Natural killer cell (primary cell): ENCODE results near the gene IFT122. TPM values are rescaled to one million over a fixed set of nuclear protein-coding genes. Genes with fewer than 3 reads are reported as not detected.
A peak's percentile ranks its signal among the peaks of the same experiment; 100 is the strongest.

Experiments used
- ATAC-seq, 3 donors: fragments of 150-1000 bp in 2 of 3; fragments of 200-7000 bp in 1 of 3; cut with Tn5 transposase; 1 replicate in 1 of 3; 2 replicates in 2 of 3; pipeline ENCODE4 v1.10.0; 2021; ENCODE audit warnings: mild to moderate bottlenecking in 2 of 3, moderate library complexity in 2 of 3
- DNase-seq, 2 donors: peaks; one replicate each; pipeline versions ENCODE4 v3.0.0 to v3.0.0-alpha.2; 2013 to 2021; ENCODE audit warnings: mixed read lengths in 1 of 2
- H3K27ac ChIP-seq: one replicate; pipeline ENCODE4 v1.5.1; 2013; ENCODE audit warnings: mild to moderate bottlenecking, low read length
- H3K27me3 ChIP-seq: one replicate; pipeline ENCODE4 v1.6.1; 2013; ENCODE audit warnings: low read length; ENCODE audit not compliant: control insufficient read depth, insufficient read depth
- H3K36me3 ChIP-seq: one replicate; pipeline ENCODE4 v1.6.1; 2013; ENCODE audit warnings: low read length; ENCODE audit not compliant: control insufficient read depth, insufficient read depth
- H3K4me1 ChIP-seq: one replicate; pipeline ENCODE4 v1.6.1; 2013; ENCODE audit warnings: low read length; ENCODE audit not compliant: control insufficient read depth, insufficient read depth
- H3K4me3 ChIP-seq: one replicate; pipeline ENCODE4 v1.5.1; 2013; ENCODE audit warnings: low read length
- H3K9me3 ChIP-seq: one replicate; pipeline ENCODE4 v1.6.1; 2013; ENCODE audit warnings: low read length; ENCODE audit not compliant: control insufficient read depth, insufficient read depth
- H3K27ac Mint-ChIP-seq, 2 donors: one replicate each; pipeline ENCODE4 v1.8.0; 2022; ENCODE audit warnings: mild to moderate bottlenecking in 2 of 2, mixed read lengths in 2 of 2, moderate library complexity in 1 of 2
- H3K27me3 Mint-ChIP-seq, 2 donors: one replicate each; pipeline ENCODE4 v1.8.0; 2022; ENCODE audit warnings: low read depth in 2 of 2, mixed read lengths in 2 of 2
- H3K36me3 Mint-ChIP-seq: one replicate; pipeline ENCODE4 v1.8.0; 2022; ENCODE audit warnings: mixed read lengths
- H3K4me1 Mint-ChIP-seq, 2 donors: one replicate each; pipeline ENCODE4 v1.8.0; 2022; ENCODE audit warnings: mixed read lengths in 2 of 2
- H3K4me3 Mint-ChIP-seq: one replicate; pipeline ENCODE4 v1.8.0; 2022; ENCODE audit warnings: mild to moderate bottlenecking, moderate library complexity, mixed read lengths
- H3K9me3 Mint-ChIP-seq, 2 donors: one replicate each; pipeline ENCODE4 v1.8.0; 2022; ENCODE audit warnings: mixed read lengths in 2 of 2
- WGBS: methylation state at CpG from one replicate; pipeline ENCODE4 v1.1.7; 2013; ENCODE audit warnings: missing lambda C conversion rate; ENCODE audit not compliant: insufficient coverage; 5-methylcytosine and 5-hydroxymethylcytosine counted together
- intact Hi-C: fragments of 100-400 bp; cut with micrococcal nuclease; formaldehyde crosslinking; loops from one replicate; pipeline ENCODE4 v1.14.2; 2022
- total RNA-seq, 4 donors: library from RNA; stranded (reverse); fragments of 120-200 nt in 1 of 4; gene quantifications; one replicate each; pipeline versions ENCODE4 v1.2.3 to v1.2.4, GENCODE V29; 2013 to 2022
- TF ChIP-seq, protein P1 (sequence below): fragments of 200-600 bp; IDR thresholded peaks from one replicate; pipeline ENCODE4 v1.8.0; 2022; ENCODE audit warnings: antibody characterized with exemption

The IFT122 gene
- total RNA-seq, 3 donors from 2014 or later (not counting 1 experiment from before 2014, with no cell fraction given): 20.7 to 26.6 (median 23.9) TPM

DNA sequence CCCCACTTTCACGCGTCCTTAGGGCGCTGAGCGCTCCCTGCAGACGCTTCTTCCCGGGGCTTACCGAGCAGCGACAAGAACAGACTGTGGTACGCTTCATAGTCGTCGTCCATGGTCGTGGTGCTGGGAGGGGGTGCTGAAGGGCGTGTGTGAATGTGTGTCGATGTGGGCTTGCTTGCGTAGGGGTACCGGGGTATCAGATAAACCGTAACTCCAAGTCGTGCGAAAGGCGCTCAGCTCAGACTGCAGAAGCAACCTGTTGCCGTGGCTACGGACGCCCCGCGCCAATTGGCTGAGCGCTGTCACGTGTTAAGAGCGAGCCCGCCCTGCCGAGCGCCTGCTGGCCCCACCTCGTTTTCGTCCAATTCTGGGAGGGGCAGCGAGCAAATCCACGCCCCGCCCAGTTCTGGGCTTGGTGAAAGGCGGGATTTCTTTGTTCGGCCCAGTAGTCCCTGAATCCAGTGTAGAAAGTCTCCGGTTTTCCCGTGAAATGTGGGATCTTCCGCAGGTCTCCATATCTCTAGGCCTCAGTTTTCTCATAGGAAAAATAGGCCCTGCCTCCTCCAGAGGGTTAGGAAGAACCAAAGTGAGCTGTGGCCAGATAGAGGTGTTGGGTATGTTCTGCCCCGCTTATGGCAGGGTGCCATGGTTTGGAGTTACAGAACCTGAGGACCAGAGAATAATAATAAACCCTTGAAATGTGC is 11.5 kb upstream of the IFT122 start, which contains the start of gene EFCAB12:
TSS of gene EFCAB12 (minus strand) at position 261 of the 704 bp plus-strand sequence. CDS start at position 113, 148 bp downstream.
- no peaks in the 10 kb centered on the region for H3K27me3 ChIP-seq
- H3K4me3 Mint-ChIP-seq: peak within 1 kb of the TSS; percentile 84
- intact Hi-C loops: loop anchor here (1.0 kb wide), 1 partner anchor 11 kb away; the partner anchor contains the start of gene MBD4
- no peaks in the 10 kb centered on the region for H3K36me3 Mint-ChIP-seq
- peak within 1 kb of the TSS; percentile 38 for H3K4me3 ChIP-seq
- peaks cover 24% of the 10 kb centered on the region for H3K36me3 ChIP-seq
- H3K4me1 ChIP-seq: peaks cover 22% of the 10 kb centered on the region
- TF ChIP-seq, protein P1, sequence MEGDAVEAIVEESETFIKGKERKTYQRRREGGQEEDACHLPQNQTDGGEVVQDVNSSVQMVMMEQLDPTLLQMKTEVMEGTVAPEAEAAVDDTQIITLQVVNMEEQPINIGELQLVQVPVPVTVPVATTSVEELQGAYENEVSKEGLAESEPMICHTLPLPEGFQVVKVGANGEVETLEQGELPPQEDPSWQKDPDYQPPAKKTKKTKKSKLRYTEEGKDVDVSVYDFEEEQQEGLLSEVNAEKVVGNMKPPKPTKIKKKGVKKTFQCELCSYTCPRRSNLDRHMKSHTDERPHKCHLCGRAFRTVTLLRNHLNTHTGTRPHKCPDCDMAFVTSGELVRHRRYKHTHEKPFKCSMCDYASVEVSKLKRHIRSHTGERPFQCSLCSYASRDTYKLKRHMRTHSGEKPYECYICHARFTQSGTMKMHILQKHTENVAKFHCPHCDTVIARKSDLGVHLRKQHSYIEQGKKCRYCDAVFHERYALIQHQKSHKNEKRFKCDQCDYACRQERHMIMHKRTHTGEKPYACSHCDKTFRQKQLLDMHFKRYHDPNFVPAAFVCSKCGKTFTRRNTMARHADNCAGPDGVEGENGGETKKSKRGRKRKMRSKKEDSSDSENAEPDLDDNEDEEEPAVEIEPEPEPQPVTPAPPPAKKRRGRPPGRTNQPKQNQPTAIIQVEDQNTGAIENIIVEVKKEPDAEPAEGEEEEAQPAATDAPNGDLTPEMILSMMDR: no peak
- 9% methylated on average over 42 of the region's 42 CpGs for WGBS
- H3K27ac Mint-ChIP-seq: peak within 1 kb of the TSS; percentile 43 to 67
- no peaks in the 10 kb centered on the region for H3K27me3 Mint-ChIP-seq
- peak; percentile 94 to 99 (median 98) for ATAC-seq
- DNase-seq: peak; percentile 87 to 94
- no peaks in the 10 kb centered on the region for H3K9me3 ChIP-seq
- no peaks in the 10 kb centered on the region for H3K9me3 Mint-ChIP-seq
- peak within 1 kb of the TSS; percentile 1 for H3K27ac ChIP-seq
- peaks cover 26 to 38% of the 10 kb centered on the region in 2 donors for H3K4me1 Mint-ChIP-seq

DNA sequence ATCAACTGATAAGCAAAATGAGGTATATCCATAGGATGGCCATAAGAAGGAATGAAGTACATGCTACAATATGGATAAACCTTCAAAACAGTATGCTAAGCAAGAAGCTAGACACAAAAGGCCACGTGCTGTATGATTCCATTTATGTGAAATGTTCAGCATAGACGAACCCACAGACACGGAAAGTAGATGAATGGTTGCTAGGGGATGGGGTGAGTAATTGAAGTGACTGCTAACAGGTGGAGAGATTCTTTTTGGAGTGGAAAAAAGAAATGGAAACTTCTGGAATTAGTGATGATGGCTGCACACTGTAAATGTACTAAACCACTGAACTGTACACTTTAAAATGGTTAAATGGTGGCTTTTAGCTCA is 11.0 kb upstream of the IFT122 start:
- Mint-ChIP-seq H3K4me1 (peaks cover 31 to 38% of the 10 kb centered on the region in 2 donors), H3K9me3 (no peaks in the 10 kb centered on the region), H3K27ac (peak overlapping the region; percentile 43 to 67), H3K27me3 (no peaks in the 10 kb centered on the region), H3K36me3 (no peaks in the 10 kb centered on the region), H3K4me3 (peak overlapping the region; percentile 43)
- Histone ChIP-seq H3K9me3 (no peaks in the 10 kb centered on the region), H3K27me3 (no peaks in the 10 kb centered on the region), H3K36me3 (peaks cover 30% of the 10 kb centered on the region), H3K27ac (peak overlapping the region; percentile 1), H3K4me1 (peaks cover 22% of the 10 kb centered on the region), H3K4me3 (no peak overlapping the region)
- WGBS: 94% methylated on average over 3 of the region's 3 CpGs
- no peak for DNase-seq
- ATAC-seq: no peak
- TF ChIP-seq, protein P1: no peak
- intact Hi-C loops: no loop called here

DNA sequence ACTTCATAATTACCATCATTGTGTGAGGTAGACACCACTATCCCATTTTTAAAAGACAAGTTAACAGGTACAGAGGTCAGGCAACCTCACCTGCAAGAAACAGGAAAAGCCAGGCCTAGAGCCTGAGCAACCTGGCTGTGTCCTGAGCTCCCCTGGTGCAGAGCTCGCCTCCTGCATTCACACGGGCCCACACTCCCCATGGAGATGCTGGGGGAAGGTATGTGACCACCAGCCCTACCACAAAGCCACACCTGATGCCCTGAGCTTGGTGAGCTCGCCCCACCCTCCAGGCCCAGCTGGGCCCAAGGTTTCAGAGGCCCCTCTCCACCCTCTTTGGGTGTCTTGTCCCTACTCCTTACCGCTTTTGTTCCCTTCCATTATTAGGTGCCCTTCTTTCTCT is 10.4 kb upstream of the IFT122 start:
- Mint-ChIP-seq H3K9me3 (no peaks in the 10 kb centered on the region), H3K27ac (peak overlapping the region; percentile 20 to 43), H3K36me3 (no peaks in the 10 kb centered on the region), H3K4me1 (peaks cover 35 to 39% of the 10 kb centered on the region in 2 donors), H3K27me3 (no peaks in the 10 kb centered on the region), H3K4me3 (no peak overlapping the region)
- Histone ChIP-seq H3K4me1 (peaks cover 22% of the 10 kb centered on the region), H3K9me3 (no peaks in the 10 kb centered on the region), H3K27me3 (no peaks in the 10 kb centered on the region), H3K27ac (no peak overlapping the region), H3K4me3 (no peak overlapping the region), H3K36me3 (peaks cover 33% of the 10 kb centered on the region)
- ATAC-seq (no peak), DNase-seq (no peak)
- 67% methylated on average over 4 of the region's 4 CpGs for WGBS
- TF ChIP-seq, protein P1: no peak
- intact Hi-C loops: no loop called here
